ENCODE results near the gene SORL1. TPM values are rescaled to one million over a fixed set of nuclear protein-coding genes. Genes with fewer than 3 reads are reported as not detected.

Gene SORL1
- total RNA-seq, 3 donors from 2014 or later = 58.3 to 195 (median 109) TPM

DNA sequence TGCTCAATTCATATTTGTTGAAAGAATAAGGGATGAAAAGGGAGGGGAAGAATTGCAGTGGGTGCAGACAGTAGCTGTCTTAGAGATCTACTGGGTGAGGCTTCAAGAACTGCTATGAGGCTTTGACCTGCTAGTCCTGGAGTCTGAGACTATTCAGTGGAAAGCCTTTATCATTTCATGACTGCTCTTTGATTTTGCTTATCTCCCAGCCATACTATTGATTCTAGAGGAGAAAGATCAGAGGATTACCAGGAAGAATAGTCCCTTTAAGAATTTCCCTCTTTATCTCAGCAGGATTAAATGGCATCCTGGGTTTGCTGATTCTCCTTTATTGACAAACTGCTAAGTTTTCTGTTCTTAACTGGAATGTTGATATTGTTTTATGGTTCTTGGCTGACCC is 108.1 kb downstream of the SORL1 start:
- DNase-seq (no peak), ATAC-seq (no peak)
- Histone ChIP-seq H3K4me1 (ENCODE audit: low read depth) (no peaks in the 10 kb centered on the region), H3K4me3 (no peak overlapping the region), H3K36me3 (ENCODE audit: low read depth) (no peaks in the 10 kb centered on the region), H3K9me3 (no peaks in the 10 kb centered on the region)
- TF ChIP-seq, protein P1, sequence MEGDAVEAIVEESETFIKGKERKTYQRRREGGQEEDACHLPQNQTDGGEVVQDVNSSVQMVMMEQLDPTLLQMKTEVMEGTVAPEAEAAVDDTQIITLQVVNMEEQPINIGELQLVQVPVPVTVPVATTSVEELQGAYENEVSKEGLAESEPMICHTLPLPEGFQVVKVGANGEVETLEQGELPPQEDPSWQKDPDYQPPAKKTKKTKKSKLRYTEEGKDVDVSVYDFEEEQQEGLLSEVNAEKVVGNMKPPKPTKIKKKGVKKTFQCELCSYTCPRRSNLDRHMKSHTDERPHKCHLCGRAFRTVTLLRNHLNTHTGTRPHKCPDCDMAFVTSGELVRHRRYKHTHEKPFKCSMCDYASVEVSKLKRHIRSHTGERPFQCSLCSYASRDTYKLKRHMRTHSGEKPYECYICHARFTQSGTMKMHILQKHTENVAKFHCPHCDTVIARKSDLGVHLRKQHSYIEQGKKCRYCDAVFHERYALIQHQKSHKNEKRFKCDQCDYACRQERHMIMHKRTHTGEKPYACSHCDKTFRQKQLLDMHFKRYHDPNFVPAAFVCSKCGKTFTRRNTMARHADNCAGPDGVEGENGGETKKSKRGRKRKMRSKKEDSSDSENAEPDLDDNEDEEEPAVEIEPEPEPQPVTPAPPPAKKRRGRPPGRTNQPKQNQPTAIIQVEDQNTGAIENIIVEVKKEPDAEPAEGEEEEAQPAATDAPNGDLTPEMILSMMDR (IDR thresholded peaks at IDR 0.05) = no peak
- intact Hi-C loops (cut with DNase I, micrococcal nuclease) = no loop called here

GRCh38 chr11:121561240-121561639 is 109.1 kb downstream of the SORL1 start:
- DNase-seq = no peak
- intact Hi-C loops (cut with DNase I, micrococcal nuclease) = no loop called here
- TF ChIP-seq, protein P1 (IDR thresholded peaks at IDR 0.05) = no peak
- ATAC-seq = no peak
- H3K36me3 ChIP-seq (ENCODE audit: low read depth) = no peaks in the 10 kb centered on the region
- H3K4me3 ChIP-seq = no peak overlapping the region
- no peaks in the 10 kb centered on the region for H3K4me1 ChIP-seq (ENCODE audit: low read depth)
- H3K9me3 ChIP-seq = no peaks in the 10 kb centered on the region

GRCh38 chr11:121561716-121562115 is 109.6 kb downstream of the SORL1 start:
- TF ChIP-seq, protein P1 (IDR thresholded peaks at IDR 0.05) = no peak
- H3K9me3 ChIP-seq = no peaks in the 10 kb centered on the region
- intact Hi-C loops (cut with DNase I, micrococcal nuclease) = no loop called here
- H3K4me3 ChIP-seq = no peak overlapping the region
- H3K4me1 ChIP-seq (ENCODE audit: low read depth) = no peaks in the 10 kb centered on the region
- no peak for DNase-seq
- no peak for ATAC-seq
- H3K36me3 ChIP-seq (ENCODE audit: low read depth) = no peaks in the 10 kb centered on the region

GRCh38 chr11:121563003-121563402 is 110.9 kb downstream of the SORL1 start:
- no peaks in the 10 kb centered on the region for H3K36me3 ChIP-seq (ENCODE audit: low read depth)
- ATAC-seq (no peak), DNase-seq (no peak)
- TF ChIP-seq, protein P1 (IDR thresholded peaks at IDR 0.05) = no peak
- no peaks in the 10 kb centered on the region for H3K9me3 ChIP-seq
- intact Hi-C loops (cut with DNase I, micrococcal nuclease) = no loop called here
- no peak overlapping the region for H3K4me3 ChIP-seq
- no peaks in the 10 kb centered on the region for H3K4me1 ChIP-seq (ENCODE audit: low read depth)

- ATAC-seq = no peak
- TF ChIP-seq, protein P1 (IDR thresholded peaks at IDR 0.05) = no peak
- H3K4me3 ChIP-seq = no peak overlapping the region
Observed at GRCh38 chr11:121563900-121564822, 112.0 kb downstream of the SORL1 start.

More at GRCh38 chr11:121563900-121564822, 112.0 kb downstream of the SORL1 start:
- intact Hi-C loops (cut with DNase I, micrococcal nuclease) = no loop called here
- H3K4me1 ChIP-seq (ENCODE audit: low read depth) = no peaks in the 10 kb centered on the region
- DNase-seq = no peak
- no peaks in the 10 kb centered on the region for H3K36me3 ChIP-seq (ENCODE audit: low read depth)
- H3K9me3 ChIP-seq = no peaks in the 10 kb centered on the region

Measured in mucosa of descending colon (tissue), 3 donors.